ENCODE measurements around the gene FHIT.

FHIT gene

DNA sequence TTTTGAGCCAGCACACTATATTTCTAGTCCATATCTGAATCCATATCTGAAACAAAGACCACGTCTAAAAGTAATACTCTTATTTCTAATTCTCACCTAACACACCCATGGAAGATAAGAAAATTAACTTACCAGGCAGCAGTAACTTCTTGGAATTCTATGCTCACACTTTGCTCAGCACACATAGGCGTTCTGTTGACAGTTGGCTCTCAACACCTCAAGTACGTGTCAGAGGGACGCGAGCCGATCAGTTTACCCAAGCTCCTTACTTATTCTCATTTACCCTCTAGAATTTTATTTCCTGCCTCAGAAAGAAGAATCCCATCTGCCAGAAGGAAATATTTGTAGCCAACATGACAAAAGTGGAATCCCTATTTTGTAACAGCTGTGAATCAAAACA lies 911.9 kb downstream of the FHIT start:
- DNase-seq (ENCODE audit: low read depth in 2 of 2): no peak

GRCh38 chr3:60337421-60337820 lies 913.8 kb downstream of the FHIT start:
- DNase-seq (ENCODE audit: low read depth in 2 of 2): no peak

DNA sequence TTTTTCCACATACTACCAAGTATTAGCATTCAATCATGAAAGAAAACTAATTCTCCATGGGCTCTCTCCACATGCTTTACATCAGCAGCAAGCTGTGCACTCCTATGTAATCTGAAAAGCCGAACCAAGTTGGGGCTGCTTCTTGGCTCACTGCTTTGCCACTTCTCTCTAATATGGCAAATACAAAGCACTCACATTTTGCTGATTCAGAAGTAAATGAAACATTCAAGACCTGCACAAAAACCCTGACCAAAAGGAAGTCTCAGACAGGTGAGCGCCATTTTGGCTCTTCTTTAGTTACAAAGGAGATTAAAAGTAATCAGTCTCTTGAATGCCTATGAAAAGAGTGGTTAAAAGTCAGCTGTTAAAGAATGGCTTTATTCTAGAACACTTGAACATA lies 915.2 kb downstream of the FHIT start:
- DNase-seq (ENCODE audit: low read depth in 2 of 2): no peak

DNA sequence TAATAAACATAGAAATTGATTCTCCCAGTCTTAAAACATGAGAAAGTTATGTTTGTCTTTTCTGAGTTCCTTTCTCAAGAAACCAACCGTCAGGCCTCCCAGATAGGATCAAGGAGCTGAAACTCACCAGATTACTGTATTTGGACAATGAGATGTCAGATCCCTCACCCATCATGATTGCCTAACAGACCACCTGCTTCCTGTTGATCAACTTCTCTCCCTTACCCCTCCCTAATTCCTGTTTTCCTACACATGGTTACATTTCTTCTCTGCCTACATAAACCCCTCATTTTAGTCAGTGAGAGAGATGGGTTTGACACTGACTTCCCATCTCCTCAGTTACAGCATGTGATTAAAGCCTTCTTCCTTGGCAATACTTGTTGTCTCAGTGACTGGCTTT lies 917.5 kb downstream of the FHIT start:
- no peak for DNase-seq (ENCODE audit: low read depth in 2 of 2)

DNA sequence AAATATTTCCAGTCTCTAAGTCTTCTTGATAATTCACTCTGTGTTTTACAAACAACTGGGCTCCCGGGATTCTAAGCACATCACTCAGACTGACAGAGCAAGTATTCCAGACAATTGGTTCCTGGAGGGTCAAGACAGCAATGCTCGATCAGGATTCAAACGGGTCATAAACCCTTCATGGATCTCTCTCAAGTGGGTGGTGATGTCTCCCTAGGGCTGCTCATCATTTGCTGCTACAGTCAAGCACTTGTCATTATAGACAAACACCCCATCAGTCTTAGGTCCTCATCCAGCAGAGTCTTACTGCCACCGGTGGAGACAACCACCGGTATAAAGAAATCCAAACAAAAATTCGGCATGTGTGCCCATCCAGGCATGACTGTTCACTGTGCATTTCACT lies 921.1 kb downstream of the FHIT start:
- DNase-seq (ENCODE audit: low read depth in 2 of 2): no peak

- no peak for DNase-seq (ENCODE audit: low read depth in 2 of 2)
These were observed 925.6 kb downstream of the FHIT start for GRCh38 chr3:60325610-60326170.

DNA sequence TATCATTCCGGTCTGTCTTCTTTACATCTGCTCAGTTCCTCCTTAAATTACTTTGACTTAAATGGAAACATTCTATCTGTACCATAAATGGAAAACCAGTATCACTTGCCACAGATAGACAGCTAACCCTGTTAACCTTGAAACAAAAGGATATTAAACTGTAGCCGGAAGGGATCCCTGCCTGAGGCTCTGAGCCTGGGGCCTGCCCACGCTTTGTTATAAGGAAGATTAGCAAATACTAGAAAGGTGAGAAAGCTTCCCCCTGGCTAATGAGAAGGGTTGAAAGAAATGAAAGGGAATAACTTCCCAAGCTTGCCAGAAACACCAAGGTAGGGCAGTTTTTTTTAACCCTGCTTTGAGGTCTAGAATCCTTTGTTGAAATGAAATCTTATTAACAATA lies 927.6 kb downstream of the FHIT start:
- no peak for DNase-seq (ENCODE audit: low read depth in 2 of 2)

DNA sequence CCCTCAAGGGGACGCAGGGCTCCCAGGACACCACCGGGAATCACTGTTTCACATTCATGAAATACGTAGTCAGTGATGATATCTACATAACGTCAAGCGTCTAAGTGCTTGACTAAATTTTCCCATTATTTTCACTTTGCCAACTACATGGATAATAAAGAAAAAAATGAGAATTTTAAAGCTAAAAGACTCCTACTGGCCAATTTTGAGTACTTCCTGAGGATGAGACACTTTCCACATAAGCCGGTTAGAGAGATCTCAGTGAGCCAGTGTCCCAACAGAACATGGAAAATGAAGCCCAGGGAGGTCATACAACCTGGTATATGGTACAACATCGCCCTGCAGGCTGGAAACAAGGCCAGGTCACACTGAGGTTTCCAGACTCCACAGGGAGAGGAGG lies 928.1 kb downstream of the FHIT start:
- no peak for DNase-seq (ENCODE audit: low read depth in 2 of 2)

DNA sequence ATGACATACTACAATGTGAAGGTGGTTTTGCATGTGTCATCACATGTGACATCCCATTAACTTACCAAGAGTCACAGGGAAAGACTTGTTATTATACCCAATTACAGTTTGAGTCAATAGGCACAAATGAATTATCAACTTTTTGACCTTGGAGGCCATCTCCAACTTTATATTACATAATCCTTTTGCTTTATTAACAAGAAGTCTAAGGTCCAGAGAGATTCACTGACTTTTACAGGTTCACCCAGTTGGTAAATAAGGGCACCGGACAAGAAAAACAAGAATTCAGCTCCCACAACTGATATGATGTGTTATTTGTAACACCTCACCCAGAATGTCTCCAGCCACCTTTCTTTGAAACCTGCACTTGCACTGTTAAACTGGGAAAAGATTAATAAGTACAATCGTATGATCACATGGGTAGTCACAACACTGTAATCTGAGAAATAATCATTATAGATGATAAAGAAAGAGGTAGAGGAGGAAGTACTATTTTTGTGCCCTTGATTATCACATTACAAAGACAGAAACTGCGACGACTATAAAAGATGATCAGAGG lies 928.9 kb downstream of the FHIT start:
- DNase-seq (ENCODE audit: low read depth in 2 of 2): no peak

GRCh38 chr3:60319179-60319858 lies 931.9 kb downstream of the FHIT start:
- DNase-seq (ENCODE audit: low read depth in 2 of 2): no peak

DNA sequence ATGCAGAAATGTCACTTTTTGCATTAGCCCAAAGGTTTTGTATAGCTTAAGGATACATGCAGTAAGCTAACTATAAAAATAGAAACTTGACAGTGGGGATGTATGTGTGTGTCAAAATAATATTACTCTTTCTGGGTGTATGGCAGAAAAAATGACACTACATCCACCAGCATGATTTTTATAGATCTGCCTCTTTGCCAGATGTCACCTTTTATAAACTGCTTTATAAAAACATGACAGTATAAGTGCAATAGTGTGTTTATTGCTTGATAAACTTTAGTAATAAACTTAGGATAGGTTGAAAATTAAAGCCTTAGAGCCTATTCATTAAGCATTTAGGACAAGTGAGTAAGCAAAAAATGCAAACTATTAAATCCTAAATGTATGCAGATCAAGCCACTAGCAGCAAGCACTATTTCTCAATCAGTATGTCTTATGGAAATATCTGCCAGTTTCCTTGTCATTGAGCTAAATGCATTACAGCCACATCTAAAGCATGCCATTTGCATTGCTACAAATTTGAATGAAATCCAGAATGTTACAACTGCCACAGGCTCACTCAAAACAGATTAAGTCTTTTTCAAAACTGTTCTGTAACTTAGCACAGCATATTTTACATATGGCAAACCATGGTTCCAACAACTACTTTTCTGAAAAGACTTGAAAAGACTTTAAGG lies 935.0 kb downstream of the FHIT start:
- no peak for DNase-seq (ENCODE audit: low read depth in 2 of 2)

GRCh38 chr3:60313951-60314461 lies 937.2 kb downstream of the FHIT start:
- DNase-seq (ENCODE audit: low read depth in 2 of 2): no peak

- DNase-seq (ENCODE audit: low read depth in 2 of 2): no peak
These were observed 937.9 kb downstream of the FHIT start for GRCh38 chr3:60313231-60313798.

- DNase-seq (ENCODE audit: low read depth in 2 of 2): no peak
These were observed 941.5 kb downstream of the FHIT start for GRCh38 chr3:60309539-60310268.

DNA sequence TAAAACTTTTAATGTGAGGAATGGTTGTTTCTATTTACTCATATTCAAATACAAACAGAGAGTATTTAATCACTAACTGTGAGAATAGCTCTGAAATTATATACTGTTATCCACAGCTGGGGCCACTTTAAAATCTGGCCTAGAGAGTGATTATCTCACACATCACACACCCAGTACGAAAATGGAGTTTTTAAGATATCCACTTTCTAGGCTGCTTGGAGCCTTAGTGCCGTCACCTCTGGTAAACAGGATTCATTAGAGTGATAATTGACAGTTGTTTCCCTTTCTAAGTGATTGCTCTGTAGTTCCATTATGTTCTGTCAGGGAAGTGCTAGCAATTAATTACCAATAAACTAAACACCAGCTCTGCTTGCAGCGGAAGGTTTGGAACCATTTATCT lies 942.4 kb downstream of the FHIT start:
- DNase-seq (ENCODE audit: low read depth in 2 of 2): no peak

DNA sequence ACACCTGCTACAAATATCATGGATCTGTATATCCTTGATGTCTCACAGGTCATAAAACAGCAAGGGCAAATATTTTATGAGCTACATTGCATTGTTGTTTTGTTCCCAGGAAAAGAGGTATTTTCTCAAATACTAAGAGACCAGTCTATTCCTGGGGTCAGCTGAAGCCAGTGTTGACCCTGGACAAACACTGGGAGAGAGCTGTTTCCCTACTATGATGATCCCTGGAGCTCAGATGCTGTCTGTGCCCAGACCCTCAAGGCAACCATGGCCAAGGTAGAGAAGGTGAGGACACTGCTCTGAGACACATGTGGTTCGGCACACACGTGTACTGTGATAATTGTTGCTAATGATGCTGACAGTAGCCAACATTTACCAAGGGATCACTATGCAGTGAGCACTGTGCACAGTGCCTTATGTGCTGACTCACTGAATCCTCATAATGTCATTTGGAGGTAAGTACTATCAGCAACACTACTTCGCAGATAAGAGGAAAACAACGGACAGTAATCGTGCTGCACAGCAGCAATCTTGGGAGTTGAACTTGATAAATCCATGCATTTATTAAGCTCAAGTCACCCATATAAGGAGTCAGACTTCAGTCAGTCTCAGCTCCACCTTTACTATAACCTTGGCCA lies 943.6 kb downstream of the FHIT start:
- no peak for DNase-seq (ENCODE audit: low read depth in 2 of 2)

- DNase-seq (ENCODE audit: low read depth in 2 of 2): no peak
These were observed 947.1 kb downstream of the FHIT start for GRCh38 chr3:60304112-60304511.

DNA sequence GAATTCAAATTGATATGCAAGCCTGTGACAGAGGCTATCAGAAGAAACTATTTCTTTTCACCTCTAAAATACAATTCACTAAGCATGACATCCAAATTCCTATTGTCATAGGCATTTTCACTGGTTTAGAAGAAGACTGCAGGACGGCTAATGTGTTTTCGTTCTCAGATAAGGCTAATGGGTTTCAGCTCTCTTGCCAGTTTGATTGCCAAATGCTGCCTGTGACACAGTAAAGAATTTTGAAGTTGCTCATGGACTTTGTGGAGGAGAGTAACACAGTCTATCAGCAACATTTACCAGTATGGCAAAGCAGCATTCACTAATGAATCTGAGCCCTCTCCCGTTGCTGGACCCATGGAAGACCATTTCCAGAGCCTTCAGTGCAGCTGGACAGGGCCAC lies 948.1 kb downstream of the FHIT start:
- no peak for DNase-seq (ENCODE audit: low read depth in 2 of 2)

GRCh38 chr3:60301142-60301541 lies 950.1 kb downstream of the FHIT start:
- no peak for DNase-seq (ENCODE audit: low read depth in 2 of 2)

GRCh38 chr3:60298141-60298540 lies 953.1 kb downstream of the FHIT start:
- DNase-seq (ENCODE audit: low read depth in 2 of 2): no peak

GRCh38 chr3:60294181-60294580 lies 957.1 kb downstream of the FHIT start:
- DNase-seq (ENCODE audit: low read depth in 2 of 2): no peak
